Activated T-helper 1 cell treated with anti-CD3 and anti-CD28 coated beads, Interleukin-12 subunit alpha, Interleukin-12 subunit beta, Interleukin-2, Interleukin-4 antibody, amounts not matched to agents 30 ng/mL and 10 ng/mL and 1 ng/mL, durations not matched to agents 14 hours and 24 hours and 36 hours (primary cell): ENCODE results near the gene LCN15. TPM values are rescaled to one million over a fixed set of nuclear protein-coding genes. Genes with fewer than 3 reads are reported as not detected.

ENCODE experiments used
- DNase-seq: peaks from one replicate; pipeline ENCODE4 v3.0.0; 2021; ENCODE audit warnings: low spot score
- H3K27ac Mint-ChIP-seq: one replicate; pipeline ENCODE4 v1.8.0; 2021; ENCODE audit warnings: mild to moderate bottlenecking, mixed read lengths
- H3K27me3 Mint-ChIP-seq: one replicate; pipeline ENCODE4 v1.8.0; 2022; ENCODE audit warnings: mild to moderate bottlenecking, moderate library complexity, mixed read lengths; ENCODE audit not compliant: insufficient read depth
- H3K36me3 Mint-ChIP-seq: one replicate; pipeline ENCODE4 v1.8.0; 2021; ENCODE audit warnings: low read depth, mixed read lengths
- H3K4me1 Mint-ChIP-seq: one replicate; pipeline ENCODE4 v1.8.0; 2021; ENCODE audit warnings: low read depth, mixed read lengths
- H3K4me3 Mint-ChIP-seq: one replicate; pipeline ENCODE4 v1.8.0; 2021; ENCODE audit warnings: mild to moderate bottlenecking, moderate library complexity, mixed read lengths
- H3K9me3 Mint-ChIP-seq: one replicate; pipeline ENCODE4 v1.8.0; 2021; ENCODE audit warnings: mixed read lengths
- intact Hi-C: fragments of 100-400 bp; cut with micrococcal nuclease; formaldehyde crosslinking; loops from one replicate; pipeline ENCODE4 v1.15.1; 2024
- total RNA-seq: library from RNA; stranded (reverse); gene quantifications from 2 replicates; pipeline ENCODE4 v1.2.3, GENCODE V29; 2022

Gene LCN15
- total RNA-seq, 1 donor from 2014 or later: not detected

DNA sequence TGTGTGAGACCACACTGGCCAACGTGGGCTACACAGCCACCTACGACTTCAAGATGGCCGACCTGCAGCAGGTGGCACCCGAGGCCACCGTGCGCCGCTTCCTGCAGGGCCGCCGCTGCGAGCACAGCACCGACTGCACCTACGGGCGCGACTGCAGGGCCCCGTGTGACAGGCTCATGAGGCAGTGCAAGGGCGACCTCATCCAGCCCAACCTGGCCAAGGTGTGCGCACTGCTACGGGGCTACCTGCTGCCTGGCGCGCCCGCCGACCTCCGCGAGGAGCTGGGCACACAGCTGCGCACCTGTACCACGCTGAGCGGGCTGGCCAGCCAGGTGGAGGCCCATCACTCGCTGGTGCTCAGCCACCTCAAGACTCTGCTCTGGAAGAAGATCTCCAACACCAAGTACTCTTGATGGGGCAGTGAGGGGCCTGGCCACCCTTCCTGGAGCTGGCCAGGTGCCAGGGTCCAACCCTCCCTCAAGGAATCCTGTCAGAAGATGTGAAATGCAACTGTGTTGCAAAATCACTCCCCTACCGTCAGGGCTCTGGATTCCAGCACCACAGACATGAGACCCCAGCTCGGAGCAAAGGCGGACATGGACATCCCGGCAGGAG, 40.8 kb downstream of the LCN15 start:
- peaks cover 18% of the 10 kb centered on the region for H3K4me1 Mint-ChIP-seq
- no peaks in the 10 kb centered on the region for H3K27me3 Mint-ChIP-seq
- DNase-seq: no peak
- no peaks in the 10 kb centered on the region for H3K9me3 Mint-ChIP-seq
- intact Hi-C loops: no loop called here
- H3K36me3 Mint-ChIP-seq: peaks cover 29% of the 10 kb centered on the region
- H3K4me3 Mint-ChIP-seq: no peak overlapping the region
- H3K27ac Mint-ChIP-seq: no peak overlapping the region

DNA sequence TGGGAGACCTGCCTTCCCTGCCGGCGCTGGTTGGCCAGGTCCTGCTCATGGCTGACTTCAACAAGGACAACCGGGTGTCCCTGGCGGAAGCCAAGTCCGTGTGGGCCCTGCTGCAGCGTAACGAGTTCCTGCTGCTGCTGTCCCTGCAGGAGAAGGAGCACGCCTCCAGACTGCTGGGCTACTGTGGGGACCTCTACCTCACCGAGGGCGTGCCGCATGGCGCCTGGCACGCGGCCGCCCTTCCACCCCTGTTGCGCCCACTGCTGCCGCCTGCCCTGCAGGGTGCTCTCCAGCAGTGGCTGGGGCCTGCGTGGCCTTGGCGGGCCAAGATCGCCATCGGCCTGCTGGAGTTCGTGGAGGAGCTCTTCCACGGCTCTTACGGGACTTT, 41.4 kb downstream of the LCN15 start:
- Mint-ChIP-seq H3K4me3 (no peak overlapping the region), H3K9me3 (no peaks in the 10 kb centered on the region), H3K27ac (no peak overlapping the region), H3K36me3 (peaks cover 29% of the 10 kb centered on the region), H3K27me3 (no peaks in the 10 kb centered on the region), H3K4me1 (peaks cover 18% of the 10 kb centered on the region)
- intact Hi-C loops: no loop called here
- no peak for DNase-seq

DNA sequence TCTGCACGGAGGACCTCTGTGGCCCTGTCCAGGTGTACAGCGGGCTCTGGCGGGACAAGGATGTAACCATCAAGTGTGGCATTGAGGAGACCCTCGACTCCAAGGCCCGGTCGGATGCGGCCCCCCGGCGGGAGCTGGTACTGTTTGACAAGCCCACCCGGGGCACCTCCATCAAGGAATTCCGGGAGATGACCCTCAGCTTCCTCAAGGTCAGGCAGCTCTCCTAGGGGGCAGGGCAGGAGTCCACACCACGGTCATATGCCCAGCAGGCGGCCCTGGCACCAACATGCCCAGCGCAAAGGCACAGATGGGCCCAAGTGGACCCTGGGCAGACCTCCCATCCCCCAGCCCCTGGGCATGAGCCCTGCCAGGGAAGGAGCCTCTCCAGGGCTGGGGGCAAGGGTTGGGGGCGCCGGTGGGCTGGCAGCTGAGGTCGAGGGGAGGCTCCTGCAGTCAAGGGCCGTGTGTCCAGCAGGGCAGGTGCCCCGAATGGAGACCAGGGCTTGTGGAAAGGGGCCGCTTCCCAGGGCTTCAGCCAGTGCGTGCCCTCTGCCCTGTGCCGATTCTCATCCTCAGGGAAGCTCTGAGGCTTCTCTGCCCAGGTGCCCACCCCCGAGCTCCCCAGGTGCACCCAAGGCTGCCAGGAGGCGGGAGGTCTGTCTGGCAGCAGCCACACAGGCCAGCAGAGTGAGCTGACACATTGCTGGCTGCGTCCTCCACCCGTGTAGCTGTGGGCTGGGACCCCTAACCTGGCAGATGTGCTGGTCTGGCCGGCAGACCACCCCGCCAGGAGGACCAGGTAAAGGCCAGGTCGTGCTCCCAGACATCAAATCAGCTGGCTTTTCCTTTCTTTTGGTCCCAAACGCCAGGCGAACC, 42.0 kb downstream of the LCN15 start:
- Mint-ChIP-seq H3K36me3 (peaks cover 27% of the 10 kb centered on the region), H3K4me1 (peaks cover 18% of the 10 kb centered on the region), H3K27me3 (no peaks in the 10 kb centered on the region), H3K27ac (no peak overlapping the region), H3K9me3 (no peaks in the 10 kb centered on the region), H3K4me3 (no peak overlapping the region)
- DNase-seq: no peak
- intact Hi-C loops: no loop called here

DNA sequence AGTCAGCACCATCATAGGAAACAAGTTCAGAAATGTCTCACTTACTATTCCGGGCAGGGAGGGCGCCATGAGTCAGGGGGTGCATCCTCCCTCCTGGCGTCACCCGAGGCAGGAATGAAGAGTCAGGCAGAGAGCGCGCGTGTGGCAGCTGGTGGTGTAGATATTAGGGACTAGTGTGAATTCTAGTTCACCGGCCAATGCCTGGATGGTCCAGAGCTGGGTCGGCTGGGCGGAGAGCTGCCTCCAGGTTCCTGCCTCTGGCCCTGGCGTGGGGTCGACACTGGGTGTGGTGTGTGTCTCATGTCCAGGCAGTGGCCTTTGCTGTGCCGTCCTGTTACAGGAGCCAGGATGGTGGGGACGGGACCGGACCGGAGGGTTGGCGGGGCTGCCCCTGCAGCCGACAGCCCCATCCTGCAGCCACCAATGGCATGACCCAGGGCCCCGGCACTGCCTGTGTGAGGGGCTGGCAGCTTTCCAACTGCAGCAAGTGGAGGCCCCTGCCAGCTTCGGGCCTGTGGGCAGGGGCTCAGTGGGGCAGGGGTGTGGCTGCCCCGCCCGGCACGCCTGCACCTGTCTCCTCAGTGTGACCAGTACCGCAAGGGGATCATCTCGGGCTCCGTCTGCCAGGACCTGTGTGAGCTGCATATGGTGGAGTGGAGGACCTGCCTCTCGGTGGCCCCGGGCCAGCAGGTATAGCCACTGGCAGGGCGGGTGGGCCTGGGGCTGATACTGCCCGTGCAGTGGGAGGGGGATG, 42.8 kb downstream of the LCN15 start:
- Mint-ChIP-seq H3K4me3 (no peak overlapping the region), H3K27me3 (no peaks in the 10 kb centered on the region), H3K9me3 (no peaks in the 10 kb centered on the region), H3K27ac (no peak overlapping the region), H3K4me1 (peaks cover 13% of the 10 kb centered on the region), H3K36me3 (peaks cover 21% of the 10 kb centered on the region)
- intact Hi-C loops: no loop called here
- DNase-seq: no peak

GRCh38 chr9:136720898-136721338, 43.4 kb downstream of the LCN15 start:
- no peak for DNase-seq
- no peaks in the 10 kb centered on the region for H3K27me3 Mint-ChIP-seq
- intact Hi-C loops: no loop called here
- peaks cover 18% of the 10 kb centered on the region for H3K36me3 Mint-ChIP-seq
- H3K4me3 Mint-ChIP-seq: no peak overlapping the region
- H3K27ac Mint-ChIP-seq: no peak overlapping the region
- peaks cover 7% of the 10 kb centered on the region for H3K4me1 Mint-ChIP-seq
- no peaks in the 10 kb centered on the region for H3K9me3 Mint-ChIP-seq

DNA sequence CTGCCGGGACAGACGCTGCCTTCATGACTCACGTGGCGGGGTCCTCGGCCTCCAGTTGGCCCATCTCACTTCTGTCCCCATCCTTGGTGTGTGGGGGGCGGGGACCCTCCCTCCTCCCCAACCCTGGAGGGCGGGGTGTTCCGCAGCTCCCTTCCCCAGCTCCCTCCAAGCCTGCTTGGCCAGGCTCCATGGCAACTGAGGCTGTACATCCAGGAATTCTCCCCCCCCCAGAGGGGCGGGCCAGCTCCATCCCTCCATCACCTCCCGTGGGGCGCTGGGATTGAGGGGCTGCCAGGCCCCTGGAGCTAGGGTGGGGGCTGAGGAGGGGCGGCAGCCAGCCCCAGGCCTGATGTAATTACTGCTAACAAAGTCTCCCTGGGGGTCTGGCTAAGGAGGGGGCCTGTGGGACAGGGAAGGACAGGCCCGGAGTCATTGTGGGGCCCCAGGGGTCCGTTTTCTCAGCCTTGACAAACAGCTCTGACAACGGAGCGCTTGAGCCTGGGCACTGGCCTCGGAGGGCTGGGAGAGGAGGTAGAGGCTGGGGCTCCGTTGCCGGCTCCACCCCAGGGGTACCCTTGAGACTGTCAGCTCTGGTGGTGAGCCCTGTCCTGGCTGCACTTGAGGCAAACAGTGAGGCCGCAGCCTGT, 43.9 kb downstream of the LCN15 start:
- Mint-ChIP-seq H3K9me3 (no peaks in the 10 kb centered on the region), H3K4me3 (no peak overlapping the region), H3K36me3 (peaks cover 13% of the 10 kb centered on the region), H3K4me1 (peaks cover 6% of the 10 kb centered on the region), H3K27me3 (no peaks in the 10 kb centered on the region), H3K27ac (no peak overlapping the region)
- no peak for DNase-seq
- intact Hi-C loops: no loop called here

DNA sequence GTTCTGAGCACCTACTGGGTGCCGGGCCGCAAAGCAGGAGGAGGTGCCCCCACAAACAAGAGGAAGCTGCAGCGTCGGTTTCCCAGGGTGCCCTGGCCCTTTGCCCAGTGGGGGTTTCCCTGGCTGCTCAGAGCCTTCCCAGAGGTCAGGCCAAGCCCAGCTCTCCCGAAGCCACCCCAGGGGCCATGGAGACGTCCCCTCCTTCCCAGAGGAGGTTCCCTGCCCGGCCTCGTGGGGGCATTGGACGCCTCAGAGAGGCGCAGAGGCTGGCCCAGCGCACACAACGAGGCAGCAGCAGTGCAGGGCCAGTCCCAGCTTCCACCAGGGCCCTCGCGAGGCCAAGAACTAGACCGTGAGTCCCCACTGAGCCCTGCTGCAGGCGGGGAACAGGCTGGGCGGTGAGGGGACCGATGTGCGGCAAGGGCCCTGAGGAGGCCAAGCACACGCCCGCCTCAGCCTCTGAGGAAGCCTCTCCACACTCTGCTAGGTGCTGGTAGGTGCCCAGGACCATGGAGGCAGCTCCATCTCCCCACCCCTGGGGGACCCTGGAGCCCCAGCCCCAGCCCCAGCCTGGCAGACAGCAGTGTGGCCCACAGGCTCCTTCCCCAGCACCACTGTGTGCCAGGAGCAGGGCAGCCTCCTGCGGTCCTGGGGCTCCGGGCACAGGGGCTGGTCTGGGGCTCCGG, 45.0 kb downstream of the LCN15 start:
- Mint-ChIP-seq H3K27me3 (no peaks in the 10 kb centered on the region), H3K4me3 (no peak overlapping the region), H3K9me3 (no peaks in the 10 kb centered on the region), H3K36me3 (peaks cover 12% of the 10 kb centered on the region), H3K4me1 (peaks cover 4% of the 10 kb centered on the region), H3K27ac (no peak overlapping the region)
- intact Hi-C loops: no loop called here
- no peak for DNase-seq

- Mint-ChIP-seq H3K27ac (no peak overlapping the region), H3K9me3 (no peaks in the 10 kb centered on the region), H3K36me3 (peaks cover 5% of the 10 kb centered on the region), H3K27me3 (no peaks in the 10 kb centered on the region), H3K4me1 (no peaks in the 10 kb centered on the region), H3K4me3 (no peak overlapping the region)
- intact Hi-C loops: no loop called here
- no peak for DNase-seq
Measured at GRCh38 chr9:136718345-136719194, 45.7 kb downstream of the LCN15 start.

DNA sequence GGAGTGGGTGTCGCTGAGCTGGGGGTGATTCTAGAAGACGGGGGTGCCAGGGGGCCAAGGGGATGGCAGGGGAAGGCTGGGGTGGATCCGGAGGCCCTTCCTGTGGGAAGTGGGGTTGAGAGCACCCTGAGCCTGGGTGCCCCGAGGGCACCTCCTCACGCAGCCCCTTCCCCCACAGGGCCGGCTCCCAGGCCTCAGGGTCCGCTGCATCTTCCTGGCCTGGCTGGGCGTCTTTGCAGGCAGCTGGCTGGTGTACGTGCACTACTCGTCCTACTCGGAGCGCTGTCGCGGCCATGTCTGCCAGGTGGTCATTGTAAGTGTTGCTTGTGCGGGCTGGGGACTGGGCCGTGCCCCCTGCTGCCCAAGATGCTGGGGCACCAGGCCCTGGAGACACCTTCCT, 46.9 kb downstream of the LCN15 start:
- H3K27ac Mint-ChIP-seq: no peak overlapping the region
- H3K4me3 Mint-ChIP-seq: no peak overlapping the region
- no peaks in the 10 kb centered on the region for H3K9me3 Mint-ChIP-seq
- no peak for DNase-seq
- no peaks in the 10 kb centered on the region for H3K4me1 Mint-ChIP-seq
- intact Hi-C loops: no loop called here
- H3K36me3 Mint-ChIP-seq: peaks cover 3% of the 10 kb centered on the region
- peaks cover 3% of the 10 kb centered on the region for H3K27me3 Mint-ChIP-seq

- H3K27ac Mint-ChIP-seq: no peak overlapping the region
- no peak for DNase-seq
- H3K36me3 Mint-ChIP-seq: no peaks in the 10 kb centered on the region
- H3K27me3 Mint-ChIP-seq: peaks cover 19% of the 10 kb centered on the region
- H3K9me3 Mint-ChIP-seq: no peaks in the 10 kb centered on the region
- H3K4me1 Mint-ChIP-seq: no peaks in the 10 kb centered on the region
- intact Hi-C loops: no loop called here
- H3K4me3 Mint-ChIP-seq: no peak overlapping the region
Measured at GRCh38 chr9:136714893-136715274, 49.4 kb downstream of the LCN15 start.

DNA sequence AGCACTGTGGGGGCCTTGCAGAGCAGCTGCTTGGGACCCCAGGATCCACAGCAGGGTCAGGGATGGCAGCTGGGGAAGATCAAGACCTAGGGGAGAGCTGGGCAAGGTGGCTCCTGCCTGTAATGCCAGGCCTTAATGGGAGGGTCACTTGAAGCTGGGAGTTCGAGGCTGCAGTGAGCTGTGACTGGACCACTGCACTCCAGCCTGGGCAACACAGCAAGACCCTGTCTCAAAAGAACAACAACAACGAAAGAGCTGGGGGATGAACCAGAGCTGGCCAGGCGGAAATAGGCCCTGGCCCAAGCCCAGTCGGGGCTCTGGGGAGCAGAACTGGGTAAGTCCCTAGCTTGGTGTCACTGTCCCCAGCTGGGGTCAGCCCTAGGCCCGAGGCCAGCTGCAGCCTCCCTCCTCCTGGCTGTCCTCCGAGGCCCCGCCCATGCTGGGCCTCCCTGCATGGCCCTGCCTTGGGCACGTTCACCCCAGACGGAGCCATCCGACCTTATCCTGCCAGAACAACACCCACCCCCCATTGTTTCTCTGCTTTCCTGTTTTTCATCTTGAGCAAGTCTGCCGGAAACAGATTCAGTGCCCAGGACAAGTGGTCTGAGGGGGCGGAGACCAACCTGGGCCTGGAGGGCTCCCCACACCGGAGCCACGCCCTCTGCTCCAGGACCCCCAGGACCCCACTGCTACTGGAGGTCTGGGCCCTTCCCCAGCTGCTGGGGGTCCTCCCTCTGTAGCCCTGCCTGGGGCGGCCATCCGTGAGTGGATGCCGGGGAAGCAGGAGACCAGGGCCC, 50.0 kb downstream of the LCN15 start:
- H3K9me3 Mint-ChIP-seq: no peaks in the 10 kb centered on the region
- no peak overlapping the region for H3K4me3 Mint-ChIP-seq
- intact Hi-C loops: no loop called here
- no peaks in the 10 kb centered on the region for H3K4me1 Mint-ChIP-seq
- no peaks in the 10 kb centered on the region for H3K36me3 Mint-ChIP-seq
- no peak for DNase-seq
- no peak overlapping the region for H3K27ac Mint-ChIP-seq
- H3K27me3 Mint-ChIP-seq: peaks cover 19% of the 10 kb centered on the region
